Esophagus mucosa (tissue), 1 donor: ENCODE data around the gene FKBP11. TPM values are rescaled to one million over a fixed set of nuclear protein-coding genes. Genes with fewer than 3 reads are reported as not detected.
"Not testable (repeated sequence)": the region's sequence is repeated elsewhere in the genome, so short reads cannot be mapped to it uniquely, and the experiment has no call there.

Experiments used
- ATAC-seq: fragments of 200-7000 bp; cut with Tn5 transposase; one replicate; pipeline ENCODE4 v1.9.1; 2020
- total RNA-seq: library from RNA; stranded (reverse); gene quantifications from one replicate; pipeline ENCODE4 v1.2.4, GENCODE V29; 2023
- donor health status: DM: yes; HTN: yes; CAD: no.

The FKBP11 gene
- total RNA-seq, 1 donor from 2014 or later = 13.1 TPM

DNA sequence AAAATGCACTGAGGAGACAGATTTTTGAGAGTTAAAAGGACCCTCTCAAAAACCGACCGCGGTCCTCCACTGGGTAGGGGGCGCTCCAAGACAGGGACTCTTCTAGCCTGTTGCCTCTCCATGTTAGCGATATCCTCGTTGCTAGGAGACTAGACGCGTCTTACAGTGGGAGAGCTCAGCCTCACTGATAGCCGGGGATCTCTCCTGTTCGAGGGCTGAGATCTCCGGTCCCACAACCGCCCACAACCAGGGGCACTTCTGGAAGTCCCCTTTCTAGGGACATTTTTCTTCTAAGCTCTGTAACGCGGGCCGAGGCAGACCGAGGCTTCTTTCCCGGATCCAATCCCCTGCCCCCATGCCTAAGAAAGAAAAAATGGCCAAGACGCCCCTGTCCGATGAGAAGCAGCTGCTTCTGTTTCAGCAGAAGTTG, 21.3 kb downstream of the FKBP11 start:
- peak; percentile 77 for ATAC-seq

- no peak for ATAC-seq
These were observed 21.8 kb downstream of the FKBP11 start for GRCh38 chr12:48903363-48903981.

DNA sequence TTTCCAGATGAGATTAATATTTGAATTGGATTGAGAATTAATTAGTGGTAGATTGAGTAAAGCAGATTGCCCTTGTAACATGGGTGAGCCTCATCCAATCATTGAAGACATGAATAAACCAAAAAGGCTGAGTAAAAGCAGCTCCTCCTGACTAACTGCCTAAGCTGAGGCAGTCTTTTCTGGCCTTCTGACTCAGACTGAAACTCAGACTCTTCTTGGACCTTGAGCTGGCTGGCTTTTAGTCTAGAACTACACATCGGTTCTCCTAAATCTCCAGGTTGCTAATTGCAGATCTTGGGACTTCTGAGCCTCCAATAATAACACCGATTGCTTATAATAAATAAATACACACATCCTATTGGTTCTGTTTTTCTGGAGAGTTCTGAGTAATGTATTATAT, 24.0 kb downstream of the FKBP11 start:
- peak; percentile 32 for ATAC-seq

DNA sequence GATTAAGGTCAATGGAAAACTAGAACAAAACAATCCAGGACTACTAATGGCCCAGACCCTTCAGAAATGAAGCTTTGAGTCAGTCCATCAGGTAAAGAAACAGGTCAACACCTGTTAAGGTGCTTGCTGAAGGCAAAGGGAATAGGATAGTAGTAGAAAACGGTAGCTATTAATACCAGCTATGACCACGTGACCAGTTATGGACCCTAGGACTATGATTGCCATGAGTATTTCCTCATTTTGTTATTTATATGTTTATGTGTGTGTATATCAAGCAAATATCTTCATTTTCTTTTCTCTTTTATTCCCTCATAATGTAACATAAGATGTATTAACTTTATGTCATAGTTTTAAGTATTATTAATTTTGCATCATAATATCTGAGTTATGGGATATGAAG, 25.6 kb downstream of the FKBP11 start:
- ATAC-seq = no peak

GRCh38 chr12:48894271-48894670, 31.0 kb downstream of the FKBP11 start:
- ATAC-seq = no peak

DNA sequence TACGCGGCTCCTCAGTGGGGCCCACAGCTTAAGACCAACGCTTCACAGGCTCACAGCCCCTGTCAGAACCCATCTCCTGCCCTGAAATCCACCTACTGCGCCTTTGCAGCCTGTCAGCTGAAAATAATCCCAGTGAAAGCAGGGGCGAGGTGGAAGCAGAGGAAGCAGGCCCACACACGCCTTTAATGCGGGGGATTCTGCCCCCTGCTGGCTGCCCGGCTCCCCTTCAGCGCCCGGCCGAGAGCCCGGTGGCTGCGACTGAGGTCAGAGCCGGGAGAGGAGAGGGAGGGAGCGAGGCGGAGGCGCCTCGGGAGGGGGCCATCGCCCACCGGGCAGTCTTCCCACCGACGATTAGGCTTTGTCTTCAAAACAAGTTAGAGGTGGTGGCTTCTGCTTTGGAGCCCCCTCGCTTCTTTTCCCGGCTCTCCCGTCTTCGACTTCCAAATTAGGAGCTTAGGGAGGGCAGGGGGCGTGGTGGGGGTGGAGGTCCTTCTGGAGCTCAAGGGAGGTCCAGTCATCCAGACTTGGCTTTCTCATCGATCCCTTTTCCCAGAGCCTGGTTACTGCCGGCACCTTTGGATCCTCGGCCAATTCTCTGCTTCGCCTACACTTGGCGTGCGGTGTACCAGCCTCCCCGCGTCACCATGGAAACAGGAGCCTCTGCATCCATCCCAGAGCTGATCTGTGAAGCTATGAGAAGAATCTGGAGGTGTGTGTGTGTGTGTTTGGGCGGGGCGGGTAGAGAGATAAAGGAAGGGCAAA, 34.5 kb downstream of the FKBP11 start:
- ATAC-seq = peak; percentile 91

- no peak for ATAC-seq
These were observed 35.6 kb downstream of the FKBP11 start for GRCh38 chr12:48889679-48890078.

DNA sequence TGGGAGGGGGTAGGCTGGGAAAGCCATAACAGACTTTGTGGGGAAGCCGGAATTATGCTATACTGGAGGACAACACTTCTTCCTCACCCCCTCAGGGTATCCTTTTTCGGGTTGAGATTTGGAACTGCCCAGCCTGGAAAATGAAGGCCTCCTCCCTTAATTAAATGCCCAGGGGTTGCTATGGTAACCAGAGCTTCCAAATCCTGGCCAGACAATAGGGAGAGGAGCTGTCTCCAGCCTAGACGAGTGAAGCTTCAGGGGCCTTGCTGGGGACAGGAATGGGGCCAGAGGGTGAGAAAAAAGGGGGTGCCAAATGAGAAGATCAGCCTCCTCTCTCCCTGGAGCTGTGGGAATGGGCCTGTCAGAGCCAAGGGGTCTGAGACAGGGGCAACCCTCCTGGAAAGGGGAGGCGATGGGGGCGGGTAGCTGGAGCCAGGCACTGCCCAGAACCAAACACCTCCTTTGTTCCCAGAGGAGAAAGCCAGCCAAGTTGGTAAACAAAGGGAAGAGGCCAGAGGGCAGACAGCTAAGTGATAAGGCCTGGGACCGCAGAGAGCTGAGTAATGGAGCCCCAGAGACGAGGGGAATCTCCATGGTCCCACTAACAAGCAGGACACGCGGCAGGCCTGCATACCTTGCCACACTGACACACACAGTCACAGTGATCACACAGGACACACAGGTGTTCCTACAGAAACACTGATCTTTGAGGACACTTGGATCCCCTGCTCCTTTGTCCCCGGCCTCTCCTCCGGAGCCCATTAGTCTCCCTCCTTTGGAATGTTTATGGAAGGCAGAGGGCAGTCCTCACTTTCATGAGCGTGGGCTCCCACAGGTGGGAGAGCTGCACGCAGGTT, 41.8 kb downstream of the FKBP11 start:
- ATAC-seq = no peak

GRCh38 chr12:48882972-48883304, 42.4 kb downstream of the FKBP11 start:
- no peak for ATAC-seq

DNA sequence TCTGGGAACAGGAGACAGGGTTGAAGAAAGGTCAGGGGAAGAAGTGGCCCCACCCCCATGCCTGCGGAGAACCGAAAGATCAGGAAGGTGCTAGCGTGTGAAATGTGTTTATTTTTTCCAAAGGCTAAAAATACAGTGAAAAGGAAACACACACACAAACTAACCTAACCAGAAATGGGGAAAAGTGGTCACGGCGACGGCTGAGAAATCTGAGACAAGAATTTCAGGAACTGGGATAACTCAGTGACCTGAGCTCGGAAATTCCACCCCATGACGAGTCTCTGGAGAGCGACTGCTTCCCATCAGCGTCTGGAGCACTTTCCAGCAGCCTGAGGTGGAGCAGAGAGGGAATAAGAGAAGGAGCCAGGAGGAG, 43.0 kb downstream of the FKBP11 start:
- ATAC-seq = peak; percentile 24

DNA sequence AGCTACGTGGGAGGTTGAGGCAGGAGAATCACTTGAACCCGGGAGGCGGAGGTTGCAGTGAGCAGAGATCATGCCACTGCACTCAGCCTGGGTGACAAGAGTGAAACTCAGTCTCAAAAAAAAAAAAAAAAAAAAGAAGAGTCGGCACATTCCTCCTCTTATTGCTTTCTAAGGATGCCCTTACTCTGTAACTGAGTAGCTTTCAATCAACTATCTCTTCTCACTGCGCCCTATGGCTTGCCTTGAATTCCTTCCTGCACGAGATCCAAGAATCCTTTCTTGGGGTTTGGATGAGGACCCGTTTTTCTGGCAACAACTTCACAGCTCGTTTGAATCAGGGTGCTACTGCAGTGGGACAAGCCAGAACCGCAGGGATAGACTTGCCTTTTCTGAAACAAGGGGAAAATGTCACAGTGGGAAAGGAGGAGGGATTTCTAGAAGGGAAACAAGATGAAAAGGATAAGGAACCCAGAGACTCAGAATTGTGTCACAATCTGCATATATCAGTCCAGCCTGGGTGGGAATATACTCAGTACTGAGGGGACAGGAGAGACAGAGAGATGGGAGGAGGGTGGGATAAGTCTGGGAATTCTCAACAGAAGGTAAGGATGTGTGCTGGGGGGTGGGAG, 43.5 kb downstream of the FKBP11 start:
- no peak for ATAC-seq

- ATAC-seq = no peak
These were observed 44.6 kb downstream of the FKBP11 start for GRCh38 chr12:48880647-48881046.

DNA sequence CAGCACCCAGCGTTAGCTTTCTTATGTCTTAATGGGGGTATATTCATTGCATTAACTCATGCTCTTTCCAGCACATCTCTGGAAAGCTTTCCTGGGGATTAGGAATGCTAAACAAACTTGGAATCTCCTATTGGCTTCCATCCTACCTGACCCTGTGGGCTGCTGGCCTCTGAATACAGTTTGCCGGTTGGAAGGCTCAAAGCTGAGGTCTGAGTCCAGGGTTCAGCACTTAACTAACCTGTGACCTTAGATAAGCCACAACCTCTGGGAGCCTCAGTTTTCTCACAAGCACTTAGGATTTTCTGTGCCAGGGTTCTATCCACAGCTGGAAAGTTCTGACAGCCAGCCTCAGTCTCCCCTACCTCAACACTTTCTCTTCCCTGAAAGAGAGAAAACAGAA, 46.7 kb downstream of the FKBP11 start:
- ATAC-seq = no peak

DNA sequence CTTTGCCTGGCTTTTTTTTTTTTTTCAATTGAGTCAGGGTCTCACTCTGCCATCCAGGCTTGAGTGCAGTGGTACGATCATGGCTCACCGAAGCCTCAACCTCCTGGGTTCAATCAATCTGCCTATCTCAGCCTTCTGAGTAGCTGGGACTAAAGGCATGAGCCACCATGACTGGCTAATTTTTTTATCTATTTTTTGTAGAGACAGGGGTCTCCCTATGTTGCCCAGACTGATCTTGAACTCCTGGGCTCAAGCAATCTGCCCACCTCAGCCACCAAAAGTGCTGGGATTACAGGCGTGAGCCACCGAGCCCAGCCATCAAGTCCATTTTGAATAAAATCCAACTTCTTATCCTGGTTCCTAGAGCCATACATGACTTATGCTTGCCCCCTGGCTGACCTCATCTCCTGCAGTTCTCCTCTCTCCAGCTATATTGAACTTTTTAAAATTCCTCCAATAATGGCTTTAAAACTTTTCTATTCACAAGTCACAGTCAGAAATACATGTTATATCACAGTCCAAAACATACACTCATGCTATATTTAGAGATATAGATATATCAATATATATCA, 49.3 kb downstream of the FKBP11 start:
- no peak for ATAC-seq

DNA sequence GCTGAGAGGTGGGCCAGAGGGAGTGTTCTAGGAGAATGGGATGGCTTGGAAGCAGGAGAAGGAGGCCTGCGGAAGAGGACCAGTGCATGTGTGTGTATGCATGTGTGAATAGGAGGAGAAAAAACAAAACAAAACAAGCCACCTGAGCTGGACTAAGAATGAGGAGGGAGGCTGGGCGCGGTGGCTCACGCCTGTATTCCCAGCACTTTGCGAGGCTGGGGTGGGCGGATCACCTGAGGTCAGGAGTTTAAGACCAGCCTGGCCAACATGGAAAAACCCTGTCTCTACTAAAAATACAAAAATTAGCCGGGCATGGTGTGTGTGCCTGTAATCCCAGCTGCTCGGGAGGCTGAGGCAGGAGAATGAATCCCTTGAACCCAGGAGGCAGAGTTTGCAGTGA, 51.8 kb downstream of the FKBP11 start:
- ATAC-seq = not testable (repeated sequence)

GRCh38 chr12:48873096-48873495, 52.2 kb downstream of the FKBP11 start:
- ATAC-seq = no peak

Other genes starting within 250 kb of the FKBP11 start
- gene KANSL2, start 243.3 kb downstream of the FKBP11 start, total RNA-seq = 23.3 TPM
- gene CCNT1, start 208.8 kb downstream of the FKBP11 start, total RNA-seq = 17.9 TPM
- gene ADCY6, start 136.4 kb downstream of the FKBP11 start, total RNA-seq = 11.1 TPM
- gene CACNB3, start 107.0 kb downstream of the FKBP11 start, total RNA-seq = 28.8 TPM
- 37.3 TPM for gene DDX23, start 73.3 kb downstream of the FKBP11 start, total RNA-seq
- 2.6 TPM for gene RND1, start 59.6 kb downstream of the FKBP11 start, total RNA-seq
- 144 TPM for gene ARF3, start 32.0 kb upstream of the FKBP11 start, total RNA-seq
- gene WNT10B, start 46.2 kb upstream of the FKBP11 start, total RNA-seq = 0.48 TPM
- gene WNT1, start 52.8 kb upstream of the FKBP11 start, total RNA-seq = not detected
- 0.28 TPM for gene DDN, start 73.9 kb upstream of the FKBP11 start, total RNA-seq
- 52.8 TPM for gene PRKAG1, start 93.3 kb upstream of the FKBP11 start, total RNA-seq
- gene KMT2D, start 135.3 kb upstream of the FKBP11 start, total RNA-seq = 48.2 TPM
- gene RHEBL1, start 144.5 kb upstream of the FKBP11 start, total RNA-seq = 0.44 TPM
- gene DHH, start 169.3 kb upstream of the FKBP11 start, total RNA-seq = 0.12 TPM
- 24.4 TPM for gene LMBR1L, start 185.4 kb upstream of the FKBP11 start, total RNA-seq
- 536 TPM for gene TUBA1B, start 205.9 kb upstream of the FKBP11 start, total RNA-seq